Measurements from ENCODE around the gene ATP9B. TPM values are rescaled to one million over a fixed set of nuclear protein-coding genes. Genes with fewer than 3 reads are reported as not detected.
"Not testable (repeated sequence)": the region's sequence is repeated elsewhere in the genome, so short reads cannot be mapped to it uniquely, and the experiment has no call there.

The ATP9B gene
- total RNA-seq, 2 experiments from 2014 or later: 15.9 to 16.6 TPM

DNA sequence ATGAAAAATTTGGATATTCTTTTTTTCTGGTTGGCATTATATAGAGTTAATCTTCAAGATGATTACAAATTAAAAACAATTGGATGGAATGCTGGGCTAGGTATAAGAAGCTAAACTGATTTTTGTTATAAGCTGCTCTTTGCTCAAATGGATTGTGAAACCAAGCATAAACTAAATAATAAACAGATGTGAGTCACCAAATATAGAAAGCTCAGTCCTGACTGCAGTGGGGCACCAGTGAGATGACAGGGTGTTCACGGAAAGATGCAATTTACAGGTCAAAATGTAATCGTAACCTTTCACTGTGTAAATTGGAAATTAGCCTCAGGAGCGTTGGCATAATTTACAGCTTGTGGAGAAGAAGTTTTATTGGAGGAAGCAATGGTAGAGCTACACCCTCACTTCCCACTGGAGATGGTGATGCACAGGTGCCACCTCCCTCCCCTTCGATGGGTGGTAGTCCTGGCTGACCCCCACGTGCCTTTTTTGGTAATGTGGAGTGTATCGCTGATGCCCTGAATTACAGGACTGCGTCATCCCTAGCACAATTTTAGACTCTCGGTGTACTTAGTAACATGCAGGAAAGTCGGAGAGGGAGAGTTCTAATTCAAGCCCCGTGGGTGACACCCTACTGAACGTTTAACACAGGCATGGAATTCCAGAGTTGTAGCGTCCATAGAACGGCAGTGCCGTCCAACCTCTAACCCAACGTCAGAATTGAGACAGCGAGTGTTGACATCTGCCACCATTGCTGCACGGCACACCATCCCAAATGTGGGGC lies 252.6 kb downstream of the ATP9B start:
- H3K27ac Mint-ChIP-seq: no peak overlapping the region
- POLR2A ChIA-PET: no interaction called here
- DNase-seq: no peak
- H3K27me3 Mint-ChIP-seq: no peaks in the 10 kb centered on the region
- H3K9me3 Mint-ChIP-seq: no peaks in the 10 kb centered on the region
- intact Hi-C loops (cut with micrococcal nuclease): no loop called here
- CTCF ChIA-PET: interaction anchor here (0.8 kb wide), 1 partner anchor 278 kb away, joined by 3 read pairs; no protein-coding TSS in a partner anchor
- no peak overlapping the region for H3K4me3 Mint-ChIP-seq
- peaks cover 7% of the 10 kb centered on the region for H3K36me3 Mint-ChIP-seq
- H3K4me1 Mint-ChIP-seq (ENCODE audit: low read depth): peaks cover 9% of the 10 kb centered on the region

DNA sequence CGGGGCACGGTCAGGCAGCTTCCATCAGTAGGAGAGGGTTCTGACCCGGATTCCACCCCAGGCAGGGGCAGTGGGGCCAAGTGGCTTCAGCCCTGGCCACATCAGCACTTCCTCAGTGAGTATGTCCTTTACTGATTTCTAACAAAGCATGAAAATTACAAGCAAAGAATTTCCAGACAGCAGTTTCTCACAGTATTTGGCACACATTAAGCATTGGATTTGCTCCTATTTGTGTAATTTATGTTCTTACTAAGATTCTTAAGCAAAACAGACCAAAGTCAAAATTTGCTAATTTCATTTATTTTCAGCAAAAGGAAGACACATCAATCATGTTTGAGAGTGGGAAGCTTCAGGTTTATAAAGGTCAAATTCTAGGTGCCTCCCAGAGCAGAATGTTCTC lies 253.2 kb downstream of the ATP9B start:
- Mint-ChIP-seq H3K4me1 (ENCODE audit: low read depth) (peaks cover 8% of the 10 kb centered on the region), H3K27me3 (no peaks in the 10 kb centered on the region), H3K27ac (no peak overlapping the region), H3K9me3 (peaks cover 3% of the 10 kb centered on the region), H3K4me3 (no peak overlapping the region), H3K36me3 (peaks cover 11% of the 10 kb centered on the region)
- DNase-seq: no peak
- ChIA-PET POLR2A (no interaction called here), CTCF (no interaction called here)
- intact Hi-C loops (cut with micrococcal nuclease): no loop called here

DNA sequence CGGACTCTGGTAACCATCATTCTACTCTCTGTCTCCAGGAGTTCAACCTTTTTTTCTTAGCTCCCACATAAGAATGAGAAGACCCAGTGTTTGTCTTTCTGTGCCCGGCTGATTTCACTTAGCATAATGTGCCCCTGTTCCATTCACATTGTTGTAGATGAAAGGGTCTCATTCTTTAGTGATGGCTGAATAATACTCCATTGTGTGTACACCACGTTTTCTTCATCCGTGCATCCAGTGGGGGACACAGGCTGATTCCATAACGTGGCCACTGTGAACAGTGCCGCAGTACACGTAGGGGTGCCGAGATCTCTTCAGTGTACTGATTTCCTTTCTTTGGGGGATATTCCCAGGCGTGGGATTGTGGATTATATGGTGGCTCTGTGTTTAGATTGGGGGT lies 254.3 kb downstream of the ATP9B start:
- no peak overlapping the region for H3K4me3 Mint-ChIP-seq
- no peak for DNase-seq
- H3K9me3 Mint-ChIP-seq: peaks cover 3% of the 10 kb centered on the region
- no peaks in the 10 kb centered on the region for H3K4me1 Mint-ChIP-seq (ENCODE audit: low read depth)
- H3K27ac Mint-ChIP-seq: no peak overlapping the region
- ChIA-PET POLR2A (no interaction called here), CTCF (no interaction called here)
- peaks cover 11% of the 10 kb centered on the region for H3K36me3 Mint-ChIP-seq
- intact Hi-C loops (cut with micrococcal nuclease): no loop called here
- H3K27me3 Mint-ChIP-seq: no peaks in the 10 kb centered on the region

DNA sequence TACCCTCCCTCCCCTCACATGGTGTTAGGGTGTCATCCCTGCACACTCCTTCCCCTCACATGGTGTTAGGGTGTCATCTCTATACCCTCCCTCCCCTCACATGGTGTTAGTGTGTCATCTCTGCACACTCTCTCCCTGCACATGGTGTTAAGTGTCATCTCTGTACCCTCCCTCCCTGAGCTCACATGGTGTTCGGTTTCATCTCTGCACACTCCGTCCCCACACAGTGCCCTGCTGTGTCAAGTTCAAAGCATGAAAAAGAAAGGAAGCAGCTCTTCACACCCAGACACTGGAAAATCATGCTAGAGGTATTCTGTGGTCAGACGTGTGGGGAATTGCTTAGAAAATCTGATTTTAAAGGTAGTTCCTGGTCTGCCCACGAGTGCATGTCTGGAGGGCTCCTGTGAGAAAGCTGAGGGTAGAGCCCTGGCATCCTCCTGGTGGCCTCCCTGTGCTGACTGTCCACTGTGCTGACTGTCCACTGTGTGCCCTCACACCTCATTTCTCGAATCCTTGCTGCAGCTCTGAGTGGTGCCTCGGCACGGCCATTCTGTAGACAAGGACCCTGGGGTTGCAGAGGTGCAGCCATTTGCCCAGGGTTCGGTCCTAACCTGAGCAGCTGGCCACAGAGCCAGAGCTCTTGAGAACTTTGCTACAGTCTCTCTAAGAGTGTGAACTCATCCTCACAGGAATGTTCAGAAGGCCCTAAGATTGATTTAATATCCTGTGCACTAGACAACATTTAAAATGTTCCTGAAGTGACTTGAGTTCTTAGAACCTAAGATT lies 257.4 kb downstream of the ATP9B start:
- ChIA-PET CTCF (no interaction called here), POLR2A (no interaction called here)
- intact Hi-C loops (cut with micrococcal nuclease): no loop called here
- no peak for DNase-seq
- Mint-ChIP-seq H3K36me3 (peaks cover 19% of the 10 kb centered on the region), H3K27me3 (no peaks in the 10 kb centered on the region), H3K27ac (no peak overlapping the region), H3K4me1 (ENCODE audit: low read depth) (no peaks in the 10 kb centered on the region), H3K4me3 (no peak overlapping the region), H3K9me3 (peaks cover 3% of the 10 kb centered on the region)

DNA sequence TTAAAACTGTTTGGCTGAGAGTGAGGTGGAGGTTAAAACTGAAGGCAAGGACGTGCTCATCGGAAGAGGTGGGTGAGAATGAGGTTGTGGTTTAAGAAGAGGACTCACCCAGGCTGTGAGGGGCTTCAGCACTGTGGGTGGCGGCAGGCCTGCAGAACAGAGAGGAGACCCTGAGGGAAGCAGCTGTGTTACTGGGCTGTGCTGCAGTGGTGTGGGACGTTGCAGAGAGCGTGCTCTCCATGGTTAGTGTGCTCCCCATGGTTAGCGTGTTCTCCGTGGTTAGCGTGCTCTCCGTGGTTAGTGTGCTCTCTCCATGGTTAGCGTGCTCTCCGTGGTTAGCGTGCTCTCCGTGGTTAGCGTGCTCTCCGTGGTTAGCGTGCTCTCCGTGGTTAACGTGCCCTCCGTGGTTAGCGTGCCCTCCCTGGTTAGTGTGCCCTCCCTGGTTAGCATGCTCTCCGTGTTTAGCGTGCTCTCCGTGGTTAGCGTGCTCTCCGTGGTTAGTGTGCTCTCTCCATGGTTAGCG lies 258.1 kb downstream of the ATP9B start:
- no peaks in the 10 kb centered on the region for H3K4me1 Mint-ChIP-seq (ENCODE audit: low read depth)
- intact Hi-C loops (cut with micrococcal nuclease): no loop called here
- POLR2A ChIA-PET: no interaction called here
- no peak for DNase-seq
- no peak overlapping the region for H3K27ac Mint-ChIP-seq
- no peak overlapping the region for H3K4me3 Mint-ChIP-seq
- CTCF ChIA-PET: no interaction called here
- peaks cover 20% of the 10 kb centered on the region for H3K36me3 Mint-ChIP-seq
- peaks cover 3% of the 10 kb centered on the region for H3K9me3 Mint-ChIP-seq
- no peaks in the 10 kb centered on the region for H3K27me3 Mint-ChIP-seq

DNA sequence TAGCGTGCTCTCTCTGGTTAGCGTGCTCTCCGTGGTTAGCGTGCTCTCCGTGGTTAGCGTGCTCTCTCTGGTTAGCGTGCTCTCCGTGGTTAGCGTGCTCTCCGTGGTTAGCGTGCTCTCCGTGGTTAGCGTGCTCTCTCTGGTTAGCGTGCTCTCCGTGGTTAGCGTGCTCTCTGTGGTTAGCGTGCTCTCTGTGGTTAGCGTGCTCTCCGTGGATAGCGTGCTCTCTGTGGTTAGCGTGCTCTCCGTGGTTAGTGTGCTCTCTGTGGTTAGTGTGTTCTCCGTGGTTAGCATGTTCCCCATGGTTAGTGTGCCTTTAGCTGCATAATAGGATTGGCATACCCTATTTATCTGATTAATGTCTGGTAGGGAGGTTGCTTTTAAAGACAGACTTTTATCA lies 258.7 kb downstream of the ATP9B start:
- intact Hi-C loops (cut with micrococcal nuclease); H3K9me3 Mint-ChIP-seq; H3K27me3 Mint-ChIP-seq; H3K4me3 Mint-ChIP-seq; POLR2A ChIA-PET; H3K27ac Mint-ChIP-seq; DNase-seq; H3K4me1 Mint-ChIP-seq (ENCODE audit: low read depth); CTCF ChIA-PET: not testable (repeated sequence)
- H3K36me3 Mint-ChIP-seq: peaks cover 20% of the 10 kb centered on the region

DNA sequence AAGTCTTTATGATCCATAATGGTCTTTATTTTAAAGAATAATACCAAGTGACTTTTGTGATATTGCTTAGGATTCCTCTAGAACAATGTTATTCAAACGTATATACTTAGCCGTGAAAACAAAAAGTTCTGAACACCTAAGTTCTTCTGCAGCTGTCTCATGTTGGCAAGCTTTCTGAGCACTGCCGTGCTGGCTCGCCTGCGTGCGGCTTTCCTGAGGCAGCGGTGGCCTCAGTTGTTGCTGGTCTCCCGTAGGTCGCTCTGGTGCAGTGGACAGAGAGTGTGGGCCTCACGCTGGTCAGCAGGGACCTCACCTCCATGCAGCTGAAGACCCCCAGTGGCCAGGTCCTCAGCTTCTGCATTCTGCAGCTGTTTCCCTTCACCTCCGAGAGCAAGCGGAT lies 259.7 kb downstream of the ATP9B start:
- intact Hi-C loops (cut with micrococcal nuclease): no loop called here
- Mint-ChIP-seq H3K9me3 (peaks cover 3% of the 10 kb centered on the region), H3K4me1 (ENCODE audit: low read depth) (no peaks in the 10 kb centered on the region), H3K27ac (no peak overlapping the region), H3K36me3 (peaks cover 19% of the 10 kb centered on the region), H3K4me3 (no peak overlapping the region), H3K27me3 (no peaks in the 10 kb centered on the region)
- DNase-seq: no peak
- CTCF ChIA-PET: no interaction called here
- POLR2A ChIA-PET: no interaction called here

DNA sequence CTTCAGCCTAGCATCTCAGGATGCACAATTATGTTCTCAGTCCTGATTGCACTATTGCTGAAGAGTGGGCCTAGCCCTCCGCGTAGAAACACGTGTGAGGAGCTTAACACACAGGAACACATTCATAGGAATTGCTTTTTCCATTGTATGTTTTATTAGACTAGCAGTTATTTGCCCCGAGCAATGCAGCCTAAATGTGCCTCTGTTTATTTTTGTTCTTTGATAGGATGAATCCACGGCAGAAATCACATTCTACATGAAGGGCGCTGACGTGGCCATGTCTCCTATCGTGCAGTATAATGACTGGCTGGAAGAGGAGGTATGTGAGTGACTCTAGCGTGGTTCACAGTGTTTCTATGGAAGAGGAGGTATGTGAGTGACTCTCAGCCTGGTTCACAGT lies 260.6 kb downstream of the ATP9B start:
- no peaks in the 10 kb centered on the region for H3K4me1 Mint-ChIP-seq (ENCODE audit: low read depth)
- peaks cover 15% of the 10 kb centered on the region for H3K36me3 Mint-ChIP-seq
- H3K27ac Mint-ChIP-seq: no peak overlapping the region
- H3K9me3 Mint-ChIP-seq: peaks cover 3% of the 10 kb centered on the region
- POLR2A ChIA-PET: no interaction called here
- H3K27me3 Mint-ChIP-seq: no peaks in the 10 kb centered on the region
- no peak overlapping the region for H3K4me3 Mint-ChIP-seq
- intact Hi-C loops (cut with micrococcal nuclease): no loop called here
- CTCF ChIA-PET: no interaction called here
- no peak for DNase-seq

DNA sequence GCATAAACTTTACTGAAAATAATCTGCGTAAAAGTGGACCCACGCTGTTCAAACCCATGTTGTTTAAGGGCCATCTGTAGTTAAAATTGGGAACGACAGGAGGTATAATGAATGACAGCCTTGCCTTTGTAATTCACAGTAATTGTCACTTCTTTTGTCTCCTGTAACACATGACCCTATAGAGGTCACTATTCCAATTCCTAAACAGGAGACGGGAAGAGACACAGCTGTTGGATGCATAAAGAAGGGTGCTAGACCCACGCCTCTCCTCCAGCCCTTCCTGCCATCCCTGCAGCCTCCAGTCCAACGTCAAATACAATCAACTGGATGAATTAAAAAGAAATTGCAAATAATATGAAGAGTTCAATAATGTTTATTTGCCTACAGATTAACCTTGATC lies 263.5 kb downstream of the ATP9B start:
- intact Hi-C loops (cut with micrococcal nuclease): no loop called here
- no peaks in the 10 kb centered on the region for H3K9me3 Mint-ChIP-seq
- H3K4me1 Mint-ChIP-seq (ENCODE audit: low read depth): no peaks in the 10 kb centered on the region
- no peak for DNase-seq
- H3K36me3 Mint-ChIP-seq: peaks cover 18% of the 10 kb centered on the region
- POLR2A ChIA-PET: no interaction called here
- no peaks in the 10 kb centered on the region for H3K27me3 Mint-ChIP-seq
- no peak overlapping the region for H3K27ac Mint-ChIP-seq
- no peak overlapping the region for H3K4me3 Mint-ChIP-seq
- CTCF ChIA-PET: no interaction called here

DNA sequence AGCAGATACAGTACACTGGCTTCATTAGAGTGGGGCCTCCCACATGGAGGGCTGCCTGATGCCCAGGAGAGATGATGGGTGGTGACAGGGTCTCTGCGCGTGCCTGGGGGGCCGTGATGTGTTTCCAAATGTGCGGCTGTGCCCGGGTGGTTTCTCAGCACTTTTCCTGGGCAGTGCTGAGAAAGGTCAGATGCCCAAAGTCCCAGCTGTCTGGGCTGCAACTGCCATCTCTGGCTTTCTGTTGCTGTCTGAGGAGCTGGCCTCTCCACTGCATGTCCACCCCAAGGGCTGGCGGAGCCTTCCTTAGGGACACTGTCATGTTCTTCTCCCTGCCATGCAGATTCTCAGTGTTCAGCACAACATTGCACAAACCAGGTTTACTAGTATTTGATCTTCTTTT lies 263.9 kb downstream of the ATP9B start:
- POLR2A ChIA-PET: no interaction called here
- CTCF ChIA-PET: no interaction called here
- Mint-ChIP-seq H3K9me3 (no peaks in the 10 kb centered on the region), H3K4me1 (ENCODE audit: low read depth) (no peaks in the 10 kb centered on the region), H3K27me3 (no peaks in the 10 kb centered on the region), H3K4me3 (no peak overlapping the region), H3K36me3 (peaks cover 20% of the 10 kb centered on the region), H3K27ac (no peak overlapping the region)
- intact Hi-C loops (cut with micrococcal nuclease): no loop called here
- DNase-seq: no peak

DNA sequence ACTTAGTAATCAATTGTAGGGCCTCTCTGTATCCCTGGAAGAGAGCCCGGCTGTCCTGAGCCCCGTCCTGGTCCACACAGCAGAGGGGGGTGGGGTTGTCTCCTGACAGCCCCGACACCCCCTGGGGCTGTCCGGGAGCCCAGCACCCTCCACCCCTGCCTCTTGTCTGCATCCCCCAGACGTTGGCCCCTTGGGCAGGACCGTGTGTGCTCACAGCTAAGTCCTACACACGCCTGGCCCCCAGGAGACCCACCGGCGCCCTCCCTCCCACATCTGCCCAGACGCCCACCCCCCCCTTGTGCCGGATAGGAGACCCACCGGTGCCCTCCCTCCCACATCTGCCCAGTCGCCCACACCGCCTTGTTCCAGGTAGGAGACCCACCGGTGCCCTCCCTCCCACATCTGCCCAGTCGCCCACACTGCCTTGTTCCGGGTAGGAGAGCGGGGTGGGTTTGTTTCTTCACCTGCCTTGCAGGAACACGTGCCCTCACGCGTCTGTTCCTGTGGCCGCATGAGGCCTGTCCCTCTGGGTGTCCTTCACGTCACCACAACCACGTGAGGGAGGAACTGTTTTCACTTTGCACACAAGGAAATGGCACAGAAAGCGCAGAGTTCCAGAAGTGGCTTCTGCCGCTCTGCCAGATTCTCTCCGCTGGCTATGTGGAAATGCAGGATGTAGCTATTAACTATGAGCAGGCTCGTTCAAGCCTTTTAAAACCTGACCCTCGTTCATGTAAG lies 265.5 kb downstream of the ATP9B start:
- H3K27me3 Mint-ChIP-seq: no peaks in the 10 kb centered on the region
- peaks cover 32% of the 10 kb centered on the region for H3K36me3 Mint-ChIP-seq
- DNase-seq: no peak
- ChIA-PET CTCF (no interaction called here), POLR2A (interaction anchor here (0.6 kb wide), 1 partner anchor 278 kb away, joined by 3 read pairs; no protein-coding TSS in a partner anchor)
- intact Hi-C loops (cut with micrococcal nuclease): no loop called here
- no peaks in the 10 kb centered on the region for H3K4me1 Mint-ChIP-seq (ENCODE audit: low read depth)
- H3K9me3 Mint-ChIP-seq: peaks cover 8% of the 10 kb centered on the region
- H3K27ac Mint-ChIP-seq: no peak overlapping the region
- no peak overlapping the region for H3K4me3 Mint-ChIP-seq

DNA sequence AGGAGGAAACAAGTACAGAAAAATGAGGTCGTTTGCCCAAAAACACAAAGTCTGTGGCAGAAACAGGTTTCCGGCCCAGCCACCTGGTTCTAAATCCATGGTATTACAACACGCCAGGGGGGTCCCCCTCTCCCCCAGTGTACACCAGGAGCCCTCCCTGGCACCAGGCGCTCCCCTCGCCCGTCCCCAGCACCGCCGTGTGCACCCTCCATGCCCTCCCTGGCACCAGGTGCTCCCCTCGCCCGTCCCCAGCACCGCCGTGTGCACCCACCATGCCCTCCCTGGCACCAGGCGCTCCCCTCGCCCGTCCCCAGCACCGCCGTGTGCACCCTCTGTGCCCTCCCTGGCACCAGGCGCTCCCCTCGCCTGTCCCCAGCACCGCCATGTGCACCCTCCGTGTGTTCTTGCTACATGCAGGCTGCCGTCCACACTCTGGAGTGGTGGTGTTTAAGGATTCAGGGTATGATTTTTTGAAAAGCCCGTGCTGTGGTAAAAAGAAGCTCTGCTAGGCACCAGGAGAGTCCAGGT lies 266.7 kb downstream of the ATP9B start:
- no peaks in the 10 kb centered on the region for H3K27me3 Mint-ChIP-seq
- POLR2A ChIA-PET: no interaction called here
- no peak overlapping the region for H3K4me3 Mint-ChIP-seq
- CTCF ChIA-PET: no interaction called here
- H3K9me3 Mint-ChIP-seq: peaks cover 8% of the 10 kb centered on the region
- H3K27ac Mint-ChIP-seq: no peak overlapping the region
- H3K4me1 Mint-ChIP-seq (ENCODE audit: low read depth): no peaks in the 10 kb centered on the region
- peaks cover 28% of the 10 kb centered on the region for H3K36me3 Mint-ChIP-seq
- DNase-seq: no peak
- intact Hi-C loops (cut with micrococcal nuclease): no loop called here
